Breast epithelium (tissue), 3 donors: Measurements from ENCODE around the gene SNAI3.

Experiments used
- POLR2A ChIP-seq: fragments of 450-650 bp; IDR thresholded peaks from one replicate; pipeline ENCODE4 v1.6.1; 2016; ENCODE audit warnings: antibody characterized with exemption, mild to moderate bottlenecking, moderate library complexity
- TF ChIP-seq, protein P1 (sequence below), 3 donors: fragments of 450-650 bp; IDR thresholded peaks; one replicate each; pipeline ENCODE4 v1.5.1; 2016 to 2017; ENCODE audit warnings: antibody characterized with exemption in 3 of 3, mild to moderate bottlenecking in 3 of 3, moderate library complexity in 3 of 3

DNA sequence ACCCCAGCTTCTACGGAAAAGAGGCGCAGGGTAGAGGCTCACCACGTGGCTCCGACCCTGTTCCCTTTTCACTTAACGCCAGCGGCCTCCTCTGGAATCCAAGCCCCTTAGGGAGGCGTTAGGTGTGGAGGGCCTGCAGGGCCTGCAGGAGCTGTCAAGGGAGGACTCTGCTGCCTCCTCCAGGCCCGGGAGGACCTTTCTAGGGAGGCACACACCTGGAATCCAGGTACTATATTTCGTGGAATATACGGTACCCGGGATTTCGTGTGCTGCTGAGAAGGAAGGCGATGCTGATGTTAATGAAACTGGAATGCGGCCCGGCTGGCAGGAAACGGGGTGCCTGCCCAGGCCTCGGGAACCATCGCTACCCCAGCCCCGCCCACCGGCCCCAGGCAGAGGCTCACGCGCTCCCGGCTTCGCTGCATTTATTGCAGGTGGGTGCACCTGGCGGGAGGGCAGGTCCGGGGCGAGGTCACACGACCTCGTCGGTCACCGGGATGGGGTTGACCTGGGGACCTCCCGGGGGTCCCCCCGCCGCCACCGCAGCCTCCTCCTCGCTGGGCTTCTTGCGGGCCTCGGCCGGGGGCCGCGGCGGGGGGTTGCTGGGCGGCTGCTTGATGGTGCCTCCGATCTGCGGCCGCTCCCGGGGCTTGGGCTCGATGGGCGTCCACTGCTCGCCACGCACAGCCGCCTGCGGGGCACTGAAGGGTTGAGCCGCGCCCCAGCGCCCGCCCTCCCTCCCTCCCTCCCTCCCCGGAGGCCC, 43.2 kb downstream of the SNAI3 start:
- TF ChIP-seq POLR2A: no peak
- TF ChIP-seq, protein P1, sequence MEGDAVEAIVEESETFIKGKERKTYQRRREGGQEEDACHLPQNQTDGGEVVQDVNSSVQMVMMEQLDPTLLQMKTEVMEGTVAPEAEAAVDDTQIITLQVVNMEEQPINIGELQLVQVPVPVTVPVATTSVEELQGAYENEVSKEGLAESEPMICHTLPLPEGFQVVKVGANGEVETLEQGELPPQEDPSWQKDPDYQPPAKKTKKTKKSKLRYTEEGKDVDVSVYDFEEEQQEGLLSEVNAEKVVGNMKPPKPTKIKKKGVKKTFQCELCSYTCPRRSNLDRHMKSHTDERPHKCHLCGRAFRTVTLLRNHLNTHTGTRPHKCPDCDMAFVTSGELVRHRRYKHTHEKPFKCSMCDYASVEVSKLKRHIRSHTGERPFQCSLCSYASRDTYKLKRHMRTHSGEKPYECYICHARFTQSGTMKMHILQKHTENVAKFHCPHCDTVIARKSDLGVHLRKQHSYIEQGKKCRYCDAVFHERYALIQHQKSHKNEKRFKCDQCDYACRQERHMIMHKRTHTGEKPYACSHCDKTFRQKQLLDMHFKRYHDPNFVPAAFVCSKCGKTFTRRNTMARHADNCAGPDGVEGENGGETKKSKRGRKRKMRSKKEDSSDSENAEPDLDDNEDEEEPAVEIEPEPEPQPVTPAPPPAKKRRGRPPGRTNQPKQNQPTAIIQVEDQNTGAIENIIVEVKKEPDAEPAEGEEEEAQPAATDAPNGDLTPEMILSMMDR (IDR thresholded peaks at IDR 0.05): no peak
